ENCODE measurements around the gene GABRD. TPM values are rescaled to one million over a fixed set of nuclear protein-coding genes. Genes with fewer than 3 reads are reported as not detected.

GABRD gene
- total RNA-seq, 1 donor from 2014 or later = not detected

- DNase-seq (ENCODE audit: low read depth, low spot score) = no peak
Measured at GRCh38 chr1:2018217-2019171, 651 bp upstream of the GABRD start.

GRCh38 chr1:2019571-2020309 is 595 bp downstream of the GABRD start:
- DNase-seq (ENCODE audit: low read depth, low spot score) = no peak

- no peak for DNase-seq (ENCODE audit: low read depth, low spot score)
Measured at GRCh38 chr1:2020310-2020655, 1.1 kb downstream of the GABRD start.

- no peak for DNase-seq (ENCODE audit: low read depth, low spot score)
Measured at GRCh38 chr1:2021550-2021949, 2.4 kb downstream of the GABRD start.

- no peak for DNase-seq (ENCODE audit: low read depth, low spot score)
Measured at GRCh38 chr1:2022063-2022770, 3.1 kb downstream of the GABRD start.

GRCh38 chr1:2023187-2023586 is 4.0 kb downstream of the GABRD start:
- DNase-seq (ENCODE audit: low read depth, low spot score) = no peak

- DNase-seq (ENCODE audit: low read depth, low spot score) = no peak
Measured at GRCh38 chr1:2024451-2024850, 5.3 kb downstream of the GABRD start.

- no peak for DNase-seq (ENCODE audit: low read depth, low spot score)
Measured at GRCh38 chr1:2024887-2025286, 5.7 kb downstream of the GABRD start.

GRCh38 chr1:2025491-2025981 is 6.4 kb downstream of the GABRD start:
- no peak for DNase-seq (ENCODE audit: low read depth, low spot score)

GRCh38 chr1:2027961-2028583 is 8.9 kb downstream of the GABRD start:
- DNase-seq (ENCODE audit: low read depth, low spot score) = no peak

- no peak for DNase-seq (ENCODE audit: low read depth, low spot score)
Measured at GRCh38 chr1:2028870-2029560, 9.9 kb downstream of the GABRD start.

- DNase-seq (ENCODE audit: low read depth, low spot score) = no peak
Measured at GRCh38 chr1:2029561-2029960, 10.4 kb downstream of the GABRD start.

- no peak for DNase-seq (ENCODE audit: low read depth, low spot score)
Measured at GRCh38 chr1:2030076-2030871, 11.1 kb downstream of the GABRD start.

- no peak for DNase-seq (ENCODE audit: low read depth, low spot score)
Measured at GRCh38 chr1:2031546-2032540, 12.7 kb downstream of the GABRD start.

- no peak for DNase-seq (ENCODE audit: low read depth, low spot score)
Measured at GRCh38 chr1:2032737-2033136, 13.6 kb downstream of the GABRD start.

GRCh38 chr1:2033165-2033564 is 14.0 kb downstream of the GABRD start:
- no peak for DNase-seq (ENCODE audit: low read depth, low spot score)

- DNase-seq (ENCODE audit: low read depth, low spot score) = no peak
Measured at GRCh38 chr1:2036287-2036686, 17.1 kb downstream of the GABRD start.

GRCh38 chr1:2037314-2037979 is 18.3 kb downstream of the GABRD start:
- DNase-seq (ENCODE audit: low read depth, low spot score) = no peak

Data from pulmonary artery endothelial cell (primary cell).